Right lobe of liver (tissue), 4 donors: Measurements from ENCODE around the gene EZH1.

ENCODE experiments used
- CTCF ChIP-seq, 4 donors: fragments of 200-600 bp in 3 of 4; fragments of 450-650 bp in 1 of 4; IDR thresholded peaks; one replicate each; pipeline versions ENCODE4 v1.5.1 to v1.8.0; 2016 to 2022; ENCODE audit warnings: antibody characterized with exemption in 4 of 4, mild to moderate bottlenecking in 2 of 4
- POLR2A ChIP-seq: fragments of 450-650 bp; IDR thresholded peaks from one replicate; pipeline ENCODE4 v1.6.1; 2017; ENCODE audit warnings: antibody characterized with exemption, mild to moderate bottlenecking
- donor health status: DM: no; HTN: no; CAD: no.
- donor health status: DM: no; HTN: no; CAD: no.
- donor health status: DM: no; HTN: yes; CAD: no.

GRCh38 chr17:42791948-42792347 lies 47.1 kb upstream of the EZH1 start:
- TF ChIP-seq CTCF (IDR thresholded peaks at IDR 0.05) (no peak), POLR2A (no peak)
